GM12801 (cell line): ENCODE measurements around the gene CD52.

Experiments used
- CTCF ChIP-seq: IDR thresholded peaks from one replicate; pipeline ENCODE4 v1.5.1; 2011; ENCODE audit warnings: control low read depth; ENCODE audit not compliant: insufficient read length; ENCODE audit errors: extremely low read depth

Gene CD52

GRCh38 chr1:26285366-26286063 is 32.2 kb upstream of the CD52 start:
- no peak for TF ChIP-seq CTCF

- TF ChIP-seq CTCF = no peak
Measured at GRCh38 chr1:26286064-26286416, 31.7 kb upstream of the CD52 start.

GRCh38 chr1:26287033-26287711 is 30.6 kb upstream of the CD52 start:
- TF ChIP-seq CTCF = no peak

- TF ChIP-seq CTCF = no peak
Measured at GRCh38 chr1:26287811-26288210, 29.9 kb upstream of the CD52 start.

GRCh38 chr1:26288311-26288941 is 29.3 kb upstream of the CD52 start:
- TF ChIP-seq CTCF = no peak

- TF ChIP-seq CTCF = no peak
Measured at GRCh38 chr1:26289158-26290059, 28.3 kb upstream of the CD52 start.

- no peak for TF ChIP-seq CTCF
Measured at GRCh38 chr1:26290122-26290881, 27.5 kb upstream of the CD52 start.
